22Rv1 (cell line): ENCODE results near the gene DMXL2.
"Not testable (repeated sequence)": the region's sequence is repeated elsewhere in the genome, so short reads cannot be mapped to it uniquely, and the experiment has no call there.

Experiments
- ZFX ChIP-seq: fragments of 450-650 bp; IDR thresholded peaks from 2 replicates; pipeline ENCODE4 v1.6.1; 2017; ENCODE audit warnings: antibody characterized with exemption, borderline replicate concordance
- TF ChIP-seq, protein P1 (sequence below): fragments of 450-650 bp; IDR thresholded peaks from 2 replicates; pipeline ENCODE4 v1.5.1; 2017; ENCODE audit warnings: mild to moderate bottlenecking

DNA sequence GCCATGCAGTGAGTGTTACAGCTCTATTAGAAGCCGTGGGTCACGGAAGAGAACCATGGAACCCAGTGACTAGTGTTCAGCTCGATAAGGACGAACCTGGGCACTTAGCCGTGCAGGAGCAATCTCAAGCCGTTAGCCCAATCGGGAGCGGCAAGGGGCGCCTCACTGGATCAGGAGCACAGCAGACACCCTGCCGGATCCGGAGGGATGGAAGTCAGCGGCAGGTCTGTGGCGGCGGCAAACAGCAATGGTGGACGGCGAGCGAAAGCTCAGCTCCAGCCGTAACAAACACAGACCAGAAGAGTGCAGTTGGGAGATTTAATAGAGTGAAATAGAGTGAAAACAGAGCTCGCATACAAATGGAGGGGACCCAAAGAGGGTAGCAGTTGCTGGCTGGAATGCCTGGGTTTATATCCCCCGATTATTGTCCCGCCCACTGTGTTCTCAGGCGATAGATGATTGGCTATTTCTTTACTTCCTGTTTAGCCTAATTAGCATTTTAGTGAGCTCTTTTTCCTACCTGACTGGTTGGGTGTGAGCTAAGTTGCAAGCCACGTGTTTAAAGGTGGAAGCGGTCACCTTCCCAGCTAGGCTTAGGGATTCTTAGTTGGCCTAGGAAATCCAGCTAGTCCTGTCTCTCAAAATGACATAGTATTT, 33.0 kb upstream of the DMXL2 start:
- TF ChIP-seq, protein P1, sequence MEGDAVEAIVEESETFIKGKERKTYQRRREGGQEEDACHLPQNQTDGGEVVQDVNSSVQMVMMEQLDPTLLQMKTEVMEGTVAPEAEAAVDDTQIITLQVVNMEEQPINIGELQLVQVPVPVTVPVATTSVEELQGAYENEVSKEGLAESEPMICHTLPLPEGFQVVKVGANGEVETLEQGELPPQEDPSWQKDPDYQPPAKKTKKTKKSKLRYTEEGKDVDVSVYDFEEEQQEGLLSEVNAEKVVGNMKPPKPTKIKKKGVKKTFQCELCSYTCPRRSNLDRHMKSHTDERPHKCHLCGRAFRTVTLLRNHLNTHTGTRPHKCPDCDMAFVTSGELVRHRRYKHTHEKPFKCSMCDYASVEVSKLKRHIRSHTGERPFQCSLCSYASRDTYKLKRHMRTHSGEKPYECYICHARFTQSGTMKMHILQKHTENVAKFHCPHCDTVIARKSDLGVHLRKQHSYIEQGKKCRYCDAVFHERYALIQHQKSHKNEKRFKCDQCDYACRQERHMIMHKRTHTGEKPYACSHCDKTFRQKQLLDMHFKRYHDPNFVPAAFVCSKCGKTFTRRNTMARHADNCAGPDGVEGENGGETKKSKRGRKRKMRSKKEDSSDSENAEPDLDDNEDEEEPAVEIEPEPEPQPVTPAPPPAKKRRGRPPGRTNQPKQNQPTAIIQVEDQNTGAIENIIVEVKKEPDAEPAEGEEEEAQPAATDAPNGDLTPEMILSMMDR: not testable (repeated sequence)
- TF ChIP-seq ZFX: not testable (repeated sequence)
